ENCODE results near the gene RTP4.

- TF ChIP-seq SIN3A (IDR thresholded peaks at IDR 0.05; ENCODE audit: borderline replicate concordance, insufficient read depth, low read length) (no peak), TAF1 (IDR thresholded peaks at IDR 0.05; ENCODE audit: borderline replicate concordance, insufficient read depth, low read length) (no peak)
Observed at GRCh38 chr3:187367561-187368103, 553 bp upstream of the RTP4 start.
